ENCODE data around the gene KCNG2.

GRCh38 chr18:79903071-79903635, 105.4 kb downstream of the KCNG2 start:
- TF ChIP-seq RAD21 (CRISPR knock-in tag; conservative IDR thresholded peaks at IDR 0.05 in 1 of 2, IDR thresholded peaks at IDR 0.05 in 1 of 2) (no peak), ZNF644 (tag; IDR thresholded peaks at IDR 0.05; ENCODE audit: low read depth) (no peak), BRCA1 (IDR thresholded peaks at IDR 0.05) (no peak), BRCA1 (CRISPR knock-in tag; IDR thresholded peaks at IDR 0.05) (no peak), YY1 (IDR thresholded peaks at IDR 0.05; ENCODE audit: borderline replicate concordance in 1 of 3, control insufficient read depth in 1 of 3, extremely low read depth in 1 of 3, insufficient read depth in 3 of 3, insufficient read length in 1 of 3, insufficient replicate concordance in 2 of 3, low read depth in 1 of 3, low read length in 2 of 3) (no peak)

Data from K562 (cell line).